GM18511 (cell line): ENCODE data around the gene NUP188.
"Not testable (repeated sequence)": the region's sequence is repeated elsewhere in the genome, so short reads cannot be mapped to it uniquely, and the experiment has no call there.

Experiments used
- ATAC-seq: cut with Tn5 transposase; IDR thresholded peaks from one replicate; pipeline ENCODE4 v1.9.1; 2021; ENCODE audit warnings: mild to moderate bottlenecking, moderate library complexity; ENCODE audit not compliant: unreplicated experiment

The NUP188 gene

DNA sequence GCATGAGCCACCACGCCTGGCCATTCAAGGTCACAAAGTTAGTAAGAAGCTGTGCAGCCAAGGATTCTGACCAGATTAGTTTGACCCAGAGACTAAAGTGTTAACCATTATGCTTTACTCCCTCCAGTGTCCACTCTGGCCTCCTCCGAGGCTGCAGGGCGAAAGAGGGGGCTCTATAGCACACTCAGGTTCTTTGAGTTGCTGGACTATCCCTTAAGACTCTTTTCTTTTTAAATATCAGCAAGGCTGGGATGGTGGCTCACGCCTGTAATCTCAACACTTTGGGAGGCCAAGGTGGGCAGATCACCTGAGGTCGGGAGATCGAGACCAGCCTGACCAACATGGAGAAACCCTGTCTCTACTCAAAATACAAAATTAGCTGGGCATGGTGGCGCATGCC, 2.5 kb upstream of the NUP188 start:
- not testable (repeated sequence) for ATAC-seq

DNA sequence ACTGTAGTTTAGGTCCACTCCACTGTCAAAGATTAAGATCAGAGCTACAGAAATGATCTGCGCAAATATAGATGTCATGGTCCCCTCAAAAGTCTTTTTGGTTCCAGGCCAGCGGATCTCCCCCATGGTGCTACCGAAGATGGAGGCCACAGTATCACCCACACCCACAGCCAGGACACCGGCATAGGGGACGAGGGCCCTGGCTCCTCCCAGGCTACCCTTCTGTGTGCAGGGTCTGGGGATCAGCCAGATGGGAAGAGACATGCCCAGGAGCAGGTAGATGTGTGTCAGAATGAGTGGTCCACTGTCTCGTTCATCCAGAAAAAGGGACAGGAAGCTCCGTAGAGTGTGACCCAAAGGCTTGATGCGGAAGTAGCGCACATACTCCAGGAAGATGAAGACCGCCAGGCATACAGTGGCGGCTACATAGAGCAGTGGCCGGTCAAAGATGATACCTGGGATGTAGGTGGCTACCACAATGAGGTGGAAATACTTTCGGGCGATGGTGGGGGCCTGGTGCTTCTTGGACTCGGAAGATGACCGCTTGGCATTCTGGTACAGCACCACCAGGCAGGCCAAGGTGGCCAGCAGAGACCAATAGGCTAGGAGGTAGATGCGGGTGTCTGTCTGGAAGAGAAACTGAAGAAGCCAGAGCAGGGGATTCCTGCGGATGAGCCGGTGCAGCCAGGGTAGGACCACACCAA, 1.5 kb upstream of the NUP188 start:
- ATAC-seq = no peak

DNA sequence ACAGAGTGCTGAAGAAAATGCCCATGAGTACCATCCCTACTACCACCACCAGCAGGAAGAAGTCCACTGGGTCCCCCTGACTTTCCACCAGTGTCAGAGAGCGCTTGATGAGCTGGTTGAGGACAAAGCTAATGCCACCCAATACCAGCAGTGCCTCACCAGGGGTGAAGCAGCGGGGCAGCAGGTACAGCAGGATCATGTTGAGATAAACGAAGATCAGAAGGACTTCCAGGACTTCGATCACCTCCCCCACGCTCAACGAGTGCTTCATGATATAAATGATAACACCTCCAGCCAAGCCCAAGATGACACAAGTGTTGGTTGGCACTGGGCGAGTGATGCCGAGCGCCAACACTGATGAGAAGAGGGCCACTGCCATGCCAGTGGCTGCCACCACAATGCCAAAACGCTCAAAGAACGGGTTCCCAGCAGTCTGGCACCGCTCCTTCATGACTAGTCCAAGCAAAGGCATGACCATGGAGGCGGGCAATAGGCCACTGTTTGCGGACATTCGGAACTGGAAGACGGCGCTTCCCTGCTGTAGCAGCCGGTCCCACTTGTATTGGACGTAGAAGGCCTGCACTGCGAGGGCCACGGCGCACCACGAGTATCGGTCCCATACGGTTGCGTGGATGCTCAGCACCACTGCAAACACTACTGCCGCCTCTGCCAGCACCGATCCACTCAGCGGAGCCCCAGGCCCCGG, 775 bp upstream of the NUP188 start:
- ATAC-seq = no peak

DNA sequence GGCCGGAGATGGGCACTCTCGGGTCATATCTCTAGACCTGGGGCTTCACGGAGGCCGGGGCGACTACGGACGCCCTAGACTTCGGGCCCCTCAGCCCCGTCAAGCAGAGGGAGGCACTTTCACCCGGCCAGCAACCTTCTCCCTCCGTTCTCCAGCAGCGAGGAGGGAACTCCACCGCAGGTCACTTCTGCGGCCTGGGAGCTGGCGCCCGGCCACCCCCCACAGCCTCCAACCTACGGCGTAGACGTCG, 297 bp upstream of the NUP188 start:
- ATAC-seq = no peak

DNA sequence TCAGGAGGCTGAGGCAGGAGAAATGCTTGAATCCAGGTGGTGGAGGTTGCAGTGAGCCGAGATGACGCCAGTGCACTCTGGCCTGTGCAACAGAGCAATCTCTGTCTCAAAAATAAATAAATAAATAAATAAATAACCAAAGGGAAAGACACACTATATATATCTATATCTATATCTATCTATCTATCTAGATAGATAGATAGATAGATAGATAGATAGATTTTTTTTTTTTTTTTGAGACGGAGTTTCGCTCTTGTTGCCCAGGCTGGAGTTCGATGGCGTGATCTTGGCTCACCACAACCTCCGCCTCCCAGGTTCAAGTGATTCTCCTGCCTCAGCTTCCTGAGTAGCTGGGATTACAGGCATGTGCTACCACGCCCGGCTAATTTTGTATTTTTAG, 13.9 kb downstream of the NUP188 start:
- not testable (repeated sequence) for ATAC-seq

DNA sequence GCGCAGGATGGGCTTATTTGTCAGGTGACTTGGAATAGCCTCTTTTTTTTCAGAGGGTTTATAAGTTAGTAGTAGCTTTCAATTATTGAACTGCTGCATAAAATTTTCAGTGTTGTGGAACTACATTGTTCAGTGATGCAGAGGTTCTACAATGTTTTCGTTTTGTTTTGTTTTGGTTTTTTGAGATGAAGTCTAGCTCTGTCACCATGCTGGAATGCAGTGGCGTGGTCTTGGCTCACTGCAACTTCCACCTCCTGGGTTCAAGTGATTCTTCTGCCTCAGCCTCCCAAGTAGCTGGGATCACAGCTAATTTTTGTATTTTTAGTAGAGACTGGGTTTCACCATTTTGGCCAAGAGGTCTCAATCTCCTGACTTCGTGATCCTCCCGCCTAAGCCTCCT, 22.0 kb downstream of the NUP188 start:
- ATAC-seq = no peak

DNA sequence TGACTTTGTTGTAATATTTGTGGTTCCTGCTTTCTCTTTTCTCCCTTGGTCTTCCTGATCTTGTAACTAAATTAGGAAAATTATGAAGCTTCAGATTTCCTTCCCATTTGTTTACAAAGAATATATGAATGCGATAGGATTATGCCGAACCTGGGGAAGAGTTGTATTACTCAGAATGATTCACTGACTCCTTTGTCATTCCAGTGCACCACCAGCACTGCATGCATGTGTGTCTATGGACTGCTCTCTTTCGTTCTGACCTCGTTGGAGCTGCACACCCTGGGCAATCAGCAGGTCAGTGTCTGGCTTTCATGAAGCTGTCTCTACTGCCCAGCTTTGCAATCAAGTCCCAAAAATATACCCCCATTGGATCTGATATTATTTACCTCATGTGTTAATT, 25.5 kb downstream of the NUP188 start:
- ATAC-seq = no peak

DNA sequence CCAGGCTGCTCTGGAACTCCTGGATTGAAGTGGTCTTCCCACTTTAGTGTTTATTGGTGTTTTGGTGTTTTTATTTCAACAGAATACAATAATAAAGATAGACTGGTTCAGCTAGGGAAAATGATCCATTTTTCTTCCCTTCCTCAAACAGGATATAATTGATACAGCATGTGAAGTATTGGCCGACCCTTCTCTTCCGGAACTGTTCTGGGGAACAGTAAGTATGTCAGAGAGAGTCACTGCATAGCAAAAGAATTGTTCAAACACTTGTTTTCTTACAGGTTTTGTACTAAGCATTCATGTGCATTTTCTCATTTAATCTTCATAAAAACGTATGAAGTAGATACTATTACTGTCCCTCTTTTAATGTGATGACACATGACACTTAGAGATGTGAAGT, 31.6 kb downstream of the NUP188 start:
- ATAC-seq = no peak

DNA sequence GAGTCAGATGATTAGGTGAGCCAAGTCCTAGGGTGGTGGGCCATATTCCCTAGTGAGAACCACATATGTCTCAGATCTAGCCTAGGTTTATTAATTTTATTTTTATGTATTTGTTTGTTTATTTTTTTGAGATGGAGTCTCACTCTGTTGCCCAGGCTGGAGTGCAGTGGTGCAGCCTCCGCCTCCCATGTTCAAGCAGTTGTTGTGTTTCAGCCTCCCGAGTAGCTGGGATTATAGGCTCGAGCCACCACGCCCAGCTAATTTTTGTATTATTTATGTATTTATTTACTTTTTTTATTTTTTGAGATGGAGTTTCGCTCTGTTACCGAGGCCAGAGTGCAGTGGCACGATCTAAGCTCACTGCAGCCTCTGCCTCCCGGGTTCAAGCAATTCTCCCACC, 36.0 kb downstream of the NUP188 start:
- ATAC-seq = no peak

DNA sequence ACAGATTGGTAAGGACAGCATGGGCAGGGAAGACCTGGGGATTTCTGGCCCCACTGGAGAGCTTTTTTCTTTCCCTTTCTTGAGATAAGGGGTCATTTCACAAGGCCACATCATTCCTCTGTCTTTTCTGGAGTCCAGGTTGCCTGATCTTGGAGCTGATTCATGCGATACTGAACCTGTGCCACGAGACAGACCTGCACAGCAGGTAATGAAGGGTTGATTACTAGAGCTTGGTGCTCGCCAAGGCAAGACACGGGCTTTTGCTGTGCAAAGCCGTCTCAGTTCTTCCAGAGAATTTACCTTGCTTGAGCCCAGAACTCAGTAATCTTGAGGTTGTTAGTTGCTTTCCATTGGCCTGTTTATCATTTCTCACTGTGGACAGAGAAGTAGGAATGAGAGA, 39.2 kb downstream of the NUP188 start:
- no peak for ATAC-seq

DNA sequence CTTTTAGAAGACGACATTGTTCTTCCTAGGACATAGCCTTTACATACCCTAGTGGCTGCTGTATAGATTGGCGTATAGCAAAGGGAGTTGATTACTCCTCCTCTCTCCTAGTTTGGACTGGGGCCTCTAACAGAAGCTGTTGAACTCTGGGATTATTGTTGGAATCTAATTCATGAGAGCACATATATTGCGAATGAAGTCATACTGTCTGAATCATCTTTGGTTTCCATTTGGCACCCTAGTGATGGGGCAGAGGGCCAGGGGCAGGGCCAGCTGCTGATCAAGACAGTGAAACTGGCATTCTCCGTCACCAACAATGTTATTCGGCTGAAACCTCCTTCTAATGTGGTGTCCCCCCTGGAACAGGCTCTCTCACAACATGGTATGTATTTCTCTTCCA, 40.3 kb downstream of the NUP188 start:
- no peak for ATAC-seq

DNA sequence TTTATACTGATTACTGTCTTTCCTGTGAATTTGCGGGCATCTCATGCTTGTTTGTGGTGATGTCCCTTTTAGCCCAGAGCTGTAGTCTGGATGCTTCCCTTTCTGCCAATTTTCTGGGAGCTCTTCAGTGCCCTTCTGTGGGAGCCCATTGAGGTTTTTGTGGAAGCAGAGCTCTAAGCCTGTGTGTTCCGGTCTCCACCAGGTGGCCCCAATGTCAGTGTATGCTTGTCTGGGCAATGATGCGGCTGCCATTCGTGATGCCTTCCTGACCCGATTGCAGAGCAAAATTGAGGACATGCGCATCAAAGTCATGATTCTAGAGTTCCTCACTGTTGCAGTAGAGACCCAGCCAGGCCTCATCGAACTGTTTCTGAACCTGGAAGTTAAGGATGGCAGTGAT, 45.5 kb downstream of the NUP188 start:
- no peak for ATAC-seq

DNA sequence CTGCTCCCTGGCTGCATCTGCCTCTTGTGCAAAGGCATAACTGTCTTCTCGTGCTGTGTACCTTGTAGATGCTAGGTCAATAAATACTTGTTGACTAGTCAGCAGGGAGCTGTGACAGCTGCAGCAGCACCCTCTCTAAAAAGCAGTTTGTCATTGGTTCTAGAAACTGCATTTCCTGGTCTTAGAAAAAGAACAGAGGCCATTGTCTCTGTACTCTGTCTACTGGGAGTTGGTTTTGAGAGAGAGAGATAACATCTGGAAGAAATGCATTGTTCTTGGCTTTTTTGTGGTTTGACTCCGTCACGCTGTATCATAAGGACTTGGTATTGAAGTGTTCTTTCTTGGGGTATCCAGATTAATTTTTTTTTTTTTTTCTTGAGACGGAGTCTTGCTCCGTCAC, 48.3 kb downstream of the NUP188 start:
- no peak for ATAC-seq

DNA sequence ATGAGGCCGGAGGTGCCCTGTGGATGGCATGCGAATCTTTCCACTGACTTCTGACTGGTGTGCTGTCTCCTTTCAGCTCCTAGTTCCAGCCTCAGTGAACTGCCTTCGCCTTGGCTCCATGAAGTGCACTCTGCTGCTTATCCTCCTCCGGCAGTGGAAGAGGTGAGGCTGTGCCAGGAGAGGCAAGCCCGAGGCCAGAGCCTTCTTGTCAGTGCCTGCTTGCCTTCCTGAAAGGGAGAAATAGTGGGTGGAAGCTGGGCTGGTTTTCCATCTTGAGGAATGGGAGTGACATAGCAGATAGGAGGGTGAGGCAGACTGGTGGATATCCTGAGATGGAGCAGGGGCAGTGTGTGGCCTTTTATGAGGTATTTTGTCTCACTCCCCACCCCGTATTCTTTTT, 51.0 kb downstream of the NUP188 start:
- no peak for ATAC-seq

DNA sequence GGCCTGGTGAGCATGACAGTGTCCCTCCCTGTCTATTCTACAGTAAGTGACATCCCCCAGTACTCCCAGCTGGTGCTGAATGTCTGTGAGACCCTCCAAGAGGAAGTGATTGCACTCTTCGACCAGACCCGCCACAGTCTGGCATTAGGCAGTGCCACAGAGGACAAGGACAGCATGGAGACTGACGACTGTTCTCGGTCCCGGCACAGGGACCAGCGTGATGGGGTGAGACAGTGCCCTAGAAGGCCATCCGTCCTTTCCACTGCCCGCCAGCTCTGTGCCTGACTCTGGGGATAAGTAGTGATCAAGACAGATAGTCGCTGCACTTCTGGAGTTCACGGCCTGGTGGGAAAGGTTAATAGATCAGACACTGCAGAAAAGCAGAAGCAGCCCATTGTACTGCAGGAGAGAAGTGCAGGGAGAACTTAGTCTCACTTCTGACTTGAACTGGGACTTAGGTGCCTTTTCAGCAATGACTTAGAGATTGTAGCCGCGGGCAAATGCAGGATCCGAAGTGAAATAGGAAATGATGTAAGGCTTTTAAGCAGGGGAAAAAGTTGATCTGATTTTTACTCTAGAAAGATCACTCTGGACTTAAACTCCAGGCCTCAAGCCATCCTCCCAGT, 52.2 kb downstream of the NUP188 start:
- no peak for ATAC-seq

DNA sequence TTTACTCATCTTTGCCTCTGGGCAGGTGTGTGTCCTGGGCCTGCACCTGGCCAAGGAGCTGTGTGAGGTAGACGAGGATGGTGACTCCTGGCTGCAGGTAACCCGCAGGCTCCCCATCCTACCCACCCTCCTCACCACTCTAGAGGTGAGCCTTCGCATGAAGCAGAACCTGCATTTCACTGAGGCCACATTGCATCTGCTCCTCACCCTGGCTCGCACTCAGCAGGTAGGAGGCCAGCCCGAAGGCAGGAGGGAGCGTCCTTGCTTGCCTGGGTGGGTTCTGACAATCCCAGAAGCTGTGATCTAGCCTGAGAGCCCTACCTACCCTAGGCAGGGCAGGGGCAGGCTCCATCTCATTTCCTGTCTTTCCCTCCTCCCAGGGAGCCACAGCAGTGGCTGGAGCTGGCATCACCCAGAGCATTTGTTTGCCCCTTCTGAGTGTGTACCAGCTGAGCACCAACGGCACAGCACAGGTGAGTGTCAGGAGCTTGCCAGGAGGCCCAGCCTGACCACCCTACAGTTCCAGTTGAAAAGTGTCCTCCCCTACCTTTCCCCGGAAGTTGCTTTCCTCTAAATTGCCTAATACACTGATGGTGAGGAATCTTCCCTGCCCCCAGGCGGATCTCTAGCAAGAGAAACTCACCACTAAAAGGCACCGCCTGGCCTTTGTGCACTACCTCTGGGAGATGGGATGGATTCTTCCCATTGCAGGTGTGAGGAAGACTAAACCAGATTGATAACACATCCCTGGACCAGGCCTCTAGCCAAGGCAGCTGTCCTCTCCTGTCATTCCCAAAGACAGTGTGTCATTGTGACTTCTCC, 54.2 kb downstream of the NUP188 start:
- no peak for ATAC-seq

DNA sequence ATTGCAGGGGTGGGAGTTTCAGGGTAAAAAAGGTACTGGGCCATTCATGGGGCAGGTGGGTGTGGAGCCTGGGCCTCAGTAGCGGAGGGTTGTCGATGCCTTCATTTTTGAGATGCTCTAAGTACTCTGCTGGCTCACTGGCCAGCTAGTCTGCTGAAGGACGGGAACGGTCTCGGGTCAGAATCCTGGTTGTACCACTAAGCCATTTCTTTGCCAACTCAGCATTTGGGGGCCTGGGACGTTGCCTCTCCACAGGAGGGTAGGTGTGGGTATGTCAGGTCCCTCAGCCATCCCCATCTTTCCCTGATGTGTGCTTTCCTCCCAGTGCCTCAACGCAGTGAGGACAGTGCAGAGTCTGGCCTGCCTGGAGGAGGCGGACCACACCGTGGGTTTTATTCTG, 55.5 kb downstream of the NUP188 start:
- ATAC-seq = no peak

DNA sequence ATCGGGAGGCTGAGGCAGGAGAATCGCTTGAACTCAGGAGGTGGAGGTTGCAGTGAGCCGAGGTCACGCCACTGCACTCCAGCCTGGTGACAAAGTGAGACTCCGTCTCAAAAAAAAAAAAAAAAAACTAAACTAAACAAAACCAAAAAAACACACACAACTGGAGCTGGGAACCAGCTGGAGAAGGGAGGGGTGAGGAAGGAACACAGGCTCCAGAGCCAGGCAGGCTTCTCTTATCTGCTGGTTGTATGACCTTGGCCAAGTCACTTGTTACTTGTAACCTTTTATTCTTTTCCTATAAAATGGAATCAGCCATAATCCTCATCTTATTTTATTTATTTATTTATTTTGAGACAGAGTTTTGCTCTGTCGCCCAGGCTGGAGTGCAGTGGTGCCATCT, 56.7 kb downstream of the NUP188 start:
- not testable (repeated sequence) for ATAC-seq

DNA sequence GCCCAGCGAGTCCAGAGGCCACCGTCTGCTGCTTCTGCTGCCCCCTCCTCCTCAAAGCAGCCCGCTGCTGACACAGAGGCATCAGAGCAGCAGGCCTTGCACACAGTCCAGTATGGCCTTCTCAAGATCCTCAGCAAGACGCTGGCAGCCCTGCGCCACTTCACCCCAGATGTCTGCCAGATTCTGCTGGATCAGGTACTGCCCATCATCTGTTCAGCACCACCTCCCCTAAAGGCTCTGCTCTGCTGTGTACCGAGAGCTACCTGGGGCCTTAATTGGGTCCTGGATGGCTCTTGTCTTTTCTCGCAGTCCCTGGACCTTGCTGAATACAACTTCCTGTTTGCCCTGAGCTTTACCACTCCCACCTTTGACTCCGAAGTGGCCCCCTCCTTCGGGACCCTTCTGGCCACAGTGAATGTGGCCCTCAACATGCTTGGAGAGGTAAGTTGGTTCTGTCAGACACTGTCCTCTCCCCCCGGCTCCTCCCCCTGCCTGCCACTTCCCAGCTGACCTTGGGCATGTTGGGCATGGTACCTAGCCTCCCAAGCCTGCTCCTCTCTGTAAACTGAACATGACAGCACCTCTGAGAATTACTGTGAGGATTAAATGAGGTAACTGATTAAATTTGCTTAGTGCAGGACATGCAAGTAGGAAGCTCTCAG, 58.0 kb downstream of the NUP188 start:
- ATAC-seq = no peak

DNA sequence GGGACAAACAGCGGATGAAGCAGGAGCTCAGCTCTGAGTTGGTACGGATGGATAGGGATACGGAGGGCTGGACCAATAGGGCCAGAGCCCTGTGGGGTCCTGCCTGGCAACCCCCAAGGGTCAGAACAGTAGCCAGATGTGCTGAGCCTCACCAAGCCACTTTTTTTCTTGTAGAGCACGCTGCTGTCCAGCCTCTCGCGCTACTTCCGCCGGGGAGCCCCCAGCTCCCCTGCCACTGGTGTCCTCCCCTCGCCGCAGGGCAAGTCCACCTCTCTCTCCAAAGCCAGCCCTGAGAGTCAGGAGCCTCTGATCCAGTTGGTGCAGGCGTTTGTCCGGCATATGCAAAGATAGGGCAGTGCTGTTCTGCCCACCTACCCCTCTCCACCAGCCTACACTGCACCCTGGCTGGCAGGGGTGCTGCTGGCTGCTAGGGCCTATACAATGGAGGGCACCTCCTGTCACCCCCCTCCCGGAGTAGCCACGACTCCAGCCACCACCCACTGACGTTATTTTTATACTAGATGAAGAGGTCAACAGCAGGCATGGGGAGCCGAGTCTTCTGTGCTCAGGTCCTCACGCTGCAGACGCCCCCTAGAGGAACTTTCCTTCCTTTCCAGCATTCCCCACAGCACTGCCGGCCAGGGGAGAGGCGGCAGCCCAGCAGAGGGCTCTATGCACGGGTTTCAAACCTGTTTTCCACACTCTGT, 59.0 kb downstream of the NUP188 start:
- no peak for ATAC-seq
